ENCODE measurements around the gene CRADD. TPM values are rescaled to one million over a fixed set of nuclear protein-coding genes. Genes with fewer than 3 reads are reported as not detected.

Gene CRADD
- polyA plus RNA-seq, 2 donors = 4.2 to 12.0 TPM

GRCh38 chr12:93702707-93703315, 25.6 kb downstream of the CRADD start:
- peaks cover 0 to 3% of the 10 kb centered on the region in 2 donors for H3K4me1 ChIP-seq (ENCODE audit: control insufficient read depth in 2 of 2, insufficient read depth in 2 of 2, low read length in 1 of 2)
- no peaks in the 10 kb centered on the region for H3K9me3 ChIP-seq (ENCODE audit: control insufficient read depth in 2 of 2, insufficient read depth in 1 of 2, low read depth in 1 of 2, low read length in 1 of 2)
- no peaks in the 10 kb centered on the region for H3K27me3 ChIP-seq (ENCODE audit: control insufficient read depth in 1 of 2, insufficient read depth in 2 of 2, low read length in 2 of 2)
- H3K27ac ChIP-seq (ENCODE audit: low read depth in 2 of 2, low read length in 1 of 2) = no peak overlapping the region
- H3K4me3 ChIP-seq (ENCODE audit: low read depth in 1 of 2, low read length in 2 of 2) = no peak overlapping the region
- WGBS, 2 donors = 88 to 89% methylated on average over 3 of the region's 3 CpGs
- H3K36me3 ChIP-seq (ENCODE audit: control insufficient read depth in 2 of 2, insufficient read depth in 2 of 2, low read length in 1 of 2) = no peaks in the 10 kb centered on the region

GRCh38 chr12:93704122-93704521, 26.9 kb downstream of the CRADD start:
- Histone ChIP-seq H3K4me3 (ENCODE audit: low read depth in 1 of 2, low read length in 2 of 2) (no peak overlapping the region), H3K27me3 (ENCODE audit: control insufficient read depth in 1 of 2, insufficient read depth in 2 of 2, low read length in 2 of 2) (no peaks in the 10 kb centered on the region), H3K27ac (ENCODE audit: low read depth in 2 of 2, low read length in 1 of 2) (peak overlapping the region in 1 of 2 donors; percentile 7), H3K4me1 (ENCODE audit: control insufficient read depth in 2 of 2, insufficient read depth in 2 of 2, low read length in 1 of 2) (peaks cover 0 to 3% of the 10 kb centered on the region in 2 donors), H3K9me3 (ENCODE audit: control insufficient read depth in 2 of 2, insufficient read depth in 1 of 2, low read depth in 1 of 2, low read length in 1 of 2) (no peaks in the 10 kb centered on the region), H3K36me3 (ENCODE audit: control insufficient read depth in 2 of 2, insufficient read depth in 2 of 2, low read length in 1 of 2) (no peaks in the 10 kb centered on the region)

GRCh38 chr12:93704625-93705024, 27.4 kb downstream of the CRADD start:
- Histone ChIP-seq H3K27ac (ENCODE audit: low read depth in 2 of 2, low read length in 1 of 2) (peak overlapping the region; percentile 7 to 58), H3K36me3 (ENCODE audit: control insufficient read depth in 2 of 2, insufficient read depth in 2 of 2, low read length in 1 of 2) (no peaks in the 10 kb centered on the region), H3K9me3 (ENCODE audit: control insufficient read depth in 2 of 2, insufficient read depth in 1 of 2, low read depth in 1 of 2, low read length in 1 of 2) (no peaks in the 10 kb centered on the region), H3K27me3 (ENCODE audit: control insufficient read depth in 1 of 2, insufficient read depth in 2 of 2, low read length in 2 of 2) (no peaks in the 10 kb centered on the region), H3K4me1 (ENCODE audit: control insufficient read depth in 2 of 2, insufficient read depth in 2 of 2, low read length in 1 of 2) (peaks cover 0 to 3% of the 10 kb centered on the region in 2 donors), H3K4me3 (ENCODE audit: low read depth in 1 of 2, low read length in 2 of 2) (no peak overlapping the region)
- 95 to 97% methylated on average over 4 of the region's 4 CpGs for WGBS, 2 donors

DNA sequence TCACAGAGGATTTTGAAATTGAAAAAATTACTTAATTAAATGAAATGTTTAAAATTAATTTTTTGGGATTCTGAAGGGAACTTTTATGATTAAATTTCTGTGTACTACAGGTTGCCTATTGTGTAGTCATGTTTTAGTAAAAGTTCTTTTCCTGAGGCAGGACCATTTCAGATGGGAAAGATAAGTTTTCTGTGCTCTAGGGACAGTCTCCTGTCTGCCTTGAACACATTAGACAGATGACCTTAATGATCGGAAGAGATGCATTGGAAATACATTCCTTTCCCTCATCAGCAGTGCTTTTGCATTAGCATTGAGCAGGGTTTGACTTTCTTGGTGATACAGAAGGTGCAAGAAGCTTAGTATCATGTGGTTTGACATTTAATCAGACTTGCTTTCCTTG, 28.1 kb downstream of the CRADD start:
- Histone ChIP-seq H3K9me3 (ENCODE audit: control insufficient read depth in 2 of 2, insufficient read depth in 1 of 2, low read depth in 1 of 2, low read length in 1 of 2) (no peaks in the 10 kb centered on the region), H3K36me3 (ENCODE audit: control insufficient read depth in 2 of 2, insufficient read depth in 2 of 2, low read length in 1 of 2) (no peaks in the 10 kb centered on the region), H3K4me3 (ENCODE audit: low read depth in 1 of 2, low read length in 2 of 2) (no peak overlapping the region), H3K4me1 (ENCODE audit: control insufficient read depth in 2 of 2, insufficient read depth in 2 of 2, low read length in 1 of 2) (peaks cover 0 to 3% of the 10 kb centered on the region in 2 donors), H3K27me3 (ENCODE audit: control insufficient read depth in 1 of 2, insufficient read depth in 2 of 2, low read length in 2 of 2) (no peaks in the 10 kb centered on the region), H3K27ac (ENCODE audit: low read depth in 2 of 2, low read length in 1 of 2) (no peak overlapping the region)
- 95 to 98% methylated on average over 1 of the region's 1 CpG for WGBS, 2 donors

- Histone ChIP-seq H3K36me3 (ENCODE audit: control insufficient read depth in 2 of 2, insufficient read depth in 2 of 2, low read length in 1 of 2) (no peaks in the 10 kb centered on the region), H3K9me3 (ENCODE audit: control insufficient read depth in 2 of 2, insufficient read depth in 1 of 2, low read depth in 1 of 2, low read length in 1 of 2) (no peaks in the 10 kb centered on the region), H3K4me1 (ENCODE audit: control insufficient read depth in 2 of 2, insufficient read depth in 2 of 2, low read length in 1 of 2) (peaks cover 0 to 3% of the 10 kb centered on the region in 2 donors), H3K4me3 (ENCODE audit: low read depth in 1 of 2, low read length in 2 of 2) (no peak overlapping the region), H3K27me3 (ENCODE audit: control insufficient read depth in 1 of 2, insufficient read depth in 2 of 2, low read length in 2 of 2) (no peaks in the 10 kb centered on the region), H3K27ac (ENCODE audit: low read depth in 2 of 2, low read length in 1 of 2) (no peak overlapping the region)
- 63 to 64% methylated on average over 2 of the region's 2 CpGs for WGBS, 2 donors
Measured at GRCh38 chr12:93706387-93706786, 29.2 kb downstream of the CRADD start.

DNA sequence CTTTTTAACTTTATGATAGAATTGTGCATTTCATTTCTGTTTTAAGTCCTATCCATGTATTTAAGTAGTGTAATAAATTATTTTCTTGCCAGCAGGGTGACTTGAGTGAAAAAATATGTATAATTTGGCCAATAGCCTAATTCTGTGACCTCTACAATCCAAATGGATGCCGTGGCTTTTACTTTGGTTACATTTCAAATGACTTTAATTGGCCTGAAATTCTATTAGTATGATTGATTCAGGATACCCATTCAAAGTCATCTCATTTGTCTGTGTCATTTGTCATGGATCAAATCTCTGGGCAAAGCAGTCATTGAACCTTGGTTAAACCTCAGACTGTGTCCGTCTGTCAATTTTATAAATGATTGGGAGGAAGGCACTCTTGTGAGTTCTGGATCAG, 29.6 kb downstream of the CRADD start:
- Histone ChIP-seq H3K9me3 (ENCODE audit: control insufficient read depth in 2 of 2, insufficient read depth in 1 of 2, low read depth in 1 of 2, low read length in 1 of 2) (no peaks in the 10 kb centered on the region), H3K27ac (ENCODE audit: low read depth in 2 of 2, low read length in 1 of 2) (no peak overlapping the region), H3K4me3 (ENCODE audit: low read depth in 1 of 2, low read length in 2 of 2) (no peak overlapping the region), H3K4me1 (ENCODE audit: control insufficient read depth in 2 of 2, insufficient read depth in 2 of 2, low read length in 1 of 2) (peaks cover 0 to 3% of the 10 kb centered on the region in 2 donors), H3K36me3 (ENCODE audit: control insufficient read depth in 2 of 2, insufficient read depth in 2 of 2, low read length in 1 of 2) (no peaks in the 10 kb centered on the region), H3K27me3 (ENCODE audit: control insufficient read depth in 1 of 2, insufficient read depth in 2 of 2, low read length in 2 of 2) (no peaks in the 10 kb centered on the region)
- WGBS, 2 donors = 74 to 76% methylated on average over 2 of the region's 2 CpGs

DNA sequence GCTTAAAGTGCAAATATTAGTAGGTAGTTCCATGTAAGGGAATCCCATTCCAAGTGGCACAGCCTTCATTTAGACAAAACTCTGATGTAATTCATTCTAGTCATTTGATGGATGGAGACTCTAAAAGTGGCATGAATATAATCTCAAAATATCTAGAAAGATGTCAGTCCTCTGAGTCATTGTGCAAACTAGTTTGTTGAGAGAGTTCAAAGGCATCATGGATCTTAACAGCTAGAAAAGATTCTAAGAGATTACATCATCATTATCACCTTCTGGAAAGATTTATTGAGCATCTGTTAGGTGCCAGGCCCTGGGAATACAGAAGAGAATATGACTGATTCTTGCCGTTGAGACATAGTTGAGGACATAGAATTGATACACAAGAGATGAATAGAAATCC, 30.7 kb downstream of the CRADD start:
- no peaks in the 10 kb centered on the region for H3K27me3 ChIP-seq (ENCODE audit: control insufficient read depth in 1 of 2, insufficient read depth in 2 of 2, low read length in 2 of 2)
- H3K9me3 ChIP-seq (ENCODE audit: control insufficient read depth in 2 of 2, insufficient read depth in 1 of 2, low read depth in 1 of 2, low read length in 1 of 2) = no peaks in the 10 kb centered on the region
- 78 to 80% methylated on average over 1 of the region's 1 CpG for whole genome bisulfite sequencing, 2 donors
- no peaks in the 10 kb centered on the region for H3K36me3 ChIP-seq (ENCODE audit: control insufficient read depth in 2 of 2, insufficient read depth in 2 of 2, low read length in 1 of 2)
- peaks cover 0 to 3% of the 10 kb centered on the region in 2 donors for H3K4me1 ChIP-seq (ENCODE audit: control insufficient read depth in 2 of 2, insufficient read depth in 2 of 2, low read length in 1 of 2)
- H3K27ac ChIP-seq (ENCODE audit: low read depth in 2 of 2, low read length in 1 of 2) = no peak overlapping the region
- H3K4me3 ChIP-seq (ENCODE audit: low read depth in 1 of 2, low read length in 2 of 2) = no peak overlapping the region

DNA sequence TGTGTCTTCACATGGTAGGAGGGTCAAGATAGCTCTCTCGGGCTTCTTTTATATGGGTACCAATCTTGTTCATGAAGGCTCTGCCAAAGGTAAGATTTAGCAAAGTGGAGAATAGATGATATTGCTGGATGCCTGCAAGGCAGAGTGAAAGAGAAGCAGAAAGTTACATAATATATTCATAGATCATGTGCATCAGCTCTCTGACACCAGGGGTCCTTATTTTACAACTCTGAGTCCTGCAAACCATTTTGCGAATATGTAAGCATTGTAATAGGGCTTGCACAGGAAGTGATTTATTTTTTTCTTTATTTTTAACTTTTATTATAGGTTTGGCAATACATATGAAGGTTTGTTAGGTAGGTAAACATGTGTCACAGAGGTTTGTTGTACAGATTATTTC, 31.8 kb downstream of the CRADD start:
- no peak overlapping the region for H3K4me3 ChIP-seq (ENCODE audit: low read depth in 1 of 2, low read length in 2 of 2)
- 96 to 98% methylated on average over 2 of the region's 2 CpGs for WGBS, 2 donors
- H3K27me3 ChIP-seq (ENCODE audit: control insufficient read depth in 1 of 2, insufficient read depth in 2 of 2, low read length in 2 of 2) = no peaks in the 10 kb centered on the region
- no peak overlapping the region for H3K27ac ChIP-seq (ENCODE audit: low read depth in 2 of 2, low read length in 1 of 2)
- H3K4me1 ChIP-seq (ENCODE audit: control insufficient read depth in 2 of 2, insufficient read depth in 2 of 2, low read length in 1 of 2) = peaks cover 0 to 3% of the 10 kb centered on the region in 2 donors
- H3K9me3 ChIP-seq (ENCODE audit: control insufficient read depth in 2 of 2, insufficient read depth in 1 of 2, low read depth in 1 of 2, low read length in 1 of 2) = no peaks in the 10 kb centered on the region
- H3K36me3 ChIP-seq (ENCODE audit: control insufficient read depth in 2 of 2, insufficient read depth in 2 of 2, low read length in 1 of 2) = no peaks in the 10 kb centered on the region

GRCh38 chr12:93709386-93709785, 32.2 kb downstream of the CRADD start:
- 94 to 96% methylated on average over 4 of the region's 4 CpGs for WGBS, 2 donors
- H3K27ac ChIP-seq (ENCODE audit: low read depth in 2 of 2, low read length in 1 of 2) = no peak overlapping the region

GRCh38 chr12:93710574-93710926, 33.4 kb downstream of the CRADD start:
- Histone ChIP-seq H3K36me3 (ENCODE audit: control insufficient read depth in 2 of 2, insufficient read depth in 2 of 2, low read length in 1 of 2) (no peaks in the 10 kb centered on the region), H3K4me3 (ENCODE audit: low read depth in 1 of 2, low read length in 2 of 2) (no peak overlapping the region), H3K27ac (ENCODE audit: low read depth in 2 of 2, low read length in 1 of 2) (no peak overlapping the region), H3K27me3 (ENCODE audit: control insufficient read depth in 1 of 2, insufficient read depth in 2 of 2, low read length in 2 of 2) (no peaks in the 10 kb centered on the region), H3K9me3 (ENCODE audit: control insufficient read depth in 2 of 2, insufficient read depth in 1 of 2, low read depth in 1 of 2, low read length in 1 of 2) (no peaks in the 10 kb centered on the region), H3K4me1 (ENCODE audit: control insufficient read depth in 2 of 2, insufficient read depth in 2 of 2, low read length in 1 of 2) (no peaks in the 10 kb centered on the region)
- 98% methylated on average over 2 of the region's 2 CpGs for WGBS, 2 donors

More at GRCh38 chr12:93709386-93709785, 32.2 kb downstream of the CRADD start:
- peaks cover 0 to 3% of the 10 kb centered on the region in 2 donors for H3K4me1 ChIP-seq (ENCODE audit: control insufficient read depth in 2 of 2, insufficient read depth in 2 of 2, low read length in 1 of 2)
- no peak overlapping the region for H3K4me3 ChIP-seq (ENCODE audit: low read depth in 1 of 2, low read length in 2 of 2)
- H3K27me3 ChIP-seq (ENCODE audit: control insufficient read depth in 1 of 2, insufficient read depth in 2 of 2, low read length in 2 of 2) = no peaks in the 10 kb centered on the region
- no peaks in the 10 kb centered on the region for H3K9me3 ChIP-seq (ENCODE audit: control insufficient read depth in 2 of 2, insufficient read depth in 1 of 2, low read depth in 1 of 2, low read length in 1 of 2)
- H3K36me3 ChIP-seq (ENCODE audit: control insufficient read depth in 2 of 2, insufficient read depth in 2 of 2, low read length in 1 of 2) = no peaks in the 10 kb centered on the region

Data from esophagus (tissue), 2 donors.